Effector memory CD4-positive, alpha-beta T cell (primary cell): ENCODE results near the gene WDR41.
"Not testable (repeated sequence)": the region's sequence is repeated elsewhere in the genome, so short reads cannot be mapped to it uniquely, and the experiment has no call there.

Source experiments
- DNase-seq, 3 donors: peaks; one replicate each; pipeline ENCODE4 v3.0.0-alpha.2; 2020
- H3K27ac ChIP-seq: 2 replicates; pipeline ENCODE4 v1.7.0; 2013; ENCODE audit warnings: mild to moderate bottlenecking, low read length, moderate library complexity; ENCODE audit not compliant: insufficient read depth, poor library complexity, severe bottlenecking
- H3K27me3 ChIP-seq: replicated peaks from 2 replicates; pipeline ENCODE4 v1.7.0; 2013; ENCODE audit warnings: mild to moderate bottlenecking, low read length; ENCODE audit not compliant: insufficient read depth, control insufficient read depth, poor library complexity, severe bottlenecking
- H3K36me3 ChIP-seq: 2 replicates; pipeline ENCODE4 v1.7.0; 2013; ENCODE audit warnings: mild to moderate bottlenecking, low read length, moderate library complexity; ENCODE audit not compliant: control insufficient read depth, insufficient read depth
- H3K4me1 ChIP-seq: 2 replicates; pipeline ENCODE4 v1.7.0; 2013; ENCODE audit warnings: low read length, mild to moderate bottlenecking; ENCODE audit not compliant: control insufficient read depth, insufficient read depth, poor library complexity, severe bottlenecking
- H3K4me3 ChIP-seq: 2 replicates; pipeline ENCODE4 v1.7.0; 2013; ENCODE audit warnings: low read length, low read depth, mild to moderate bottlenecking; ENCODE audit not compliant: insufficient read depth, poor library complexity, severe bottlenecking
- H3K9me3 ChIP-seq: 2 replicates; pipeline ENCODE4 v1.7.0; 2013; ENCODE audit warnings: mild to moderate bottlenecking, low read length, moderate library complexity; ENCODE audit not compliant: control insufficient read depth
- total RNA-seq, 3 donors: gene quantifications; one replicate each; lab custom pipeline; 2026; lab: John Stamatoyannopoulos, UW

WDR41 gene, protein sequence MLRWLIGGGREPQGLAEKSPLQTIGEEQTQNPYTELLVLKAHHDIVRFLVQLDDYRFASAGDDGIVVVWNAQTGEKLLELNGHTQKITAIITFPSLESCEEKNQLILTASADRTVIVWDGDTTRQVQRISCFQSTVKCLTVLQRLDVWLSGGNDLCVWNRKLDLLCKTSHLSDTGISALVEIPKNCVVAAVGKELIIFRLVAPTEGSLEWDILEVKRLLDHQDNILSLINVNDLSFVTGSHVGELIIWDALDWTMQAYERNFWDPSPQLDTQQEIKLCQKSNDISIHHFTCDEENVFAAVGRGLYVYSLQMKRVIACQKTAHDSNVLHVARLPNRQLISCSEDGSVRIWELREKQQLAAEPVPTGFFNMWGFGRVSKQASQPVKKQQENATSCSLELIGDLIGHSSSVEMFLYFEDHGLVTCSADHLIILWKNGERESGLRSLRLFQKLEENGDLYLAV
- 7.6 to 9.5 (median 9.0) reads per million in 3 donors for total RNA-seq

DNA sequence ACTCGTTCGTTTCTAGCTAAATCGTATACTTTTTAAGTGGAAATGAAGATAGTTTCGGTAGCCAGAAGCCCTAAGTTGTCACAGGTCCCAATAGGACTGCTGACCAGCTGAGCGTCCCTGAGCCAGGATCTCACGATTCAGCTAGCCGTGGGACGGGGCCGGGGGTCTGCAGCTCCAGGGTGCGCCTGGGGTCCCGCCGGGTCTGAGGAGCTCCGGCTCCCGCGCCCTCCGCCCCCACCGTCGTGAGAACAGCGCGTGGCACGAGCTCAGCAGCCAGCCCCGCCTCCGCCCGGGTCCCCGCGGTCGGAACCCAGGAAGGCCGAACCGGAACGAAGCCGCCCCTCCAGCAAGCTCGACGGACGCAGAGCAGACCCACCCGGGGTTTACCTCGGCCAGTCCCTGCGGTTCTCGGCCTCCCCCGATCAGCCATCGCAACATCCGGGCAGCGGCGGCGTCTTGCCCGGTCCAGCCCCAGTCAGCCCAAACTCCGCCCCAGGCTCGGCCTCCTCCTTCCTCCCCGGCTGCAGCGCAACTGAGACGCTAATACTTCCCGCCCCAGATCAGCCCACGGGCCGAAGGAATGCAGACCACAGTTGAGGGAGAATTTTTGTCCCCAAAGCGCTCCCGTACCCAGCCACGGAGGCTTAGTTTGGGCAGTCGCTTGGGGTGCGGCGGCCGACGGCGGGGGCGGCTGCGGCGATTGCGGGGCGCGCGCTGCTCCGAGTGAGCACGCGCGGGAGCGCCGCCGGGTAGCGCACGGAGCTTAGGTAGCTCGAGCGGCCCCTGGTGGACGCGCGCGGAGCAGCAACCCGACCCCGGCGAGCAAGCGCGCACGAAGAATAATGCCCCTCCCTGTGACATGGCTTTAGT lies at the start of gene WDR41:
Gene WDR41, minus strand, starts transcription at position 534 of the 870 bp plus-strand sequence. Its CDS starts 96 bp downstream, at position 438.
- no peaks in the 10 kb centered on the region for H3K4me1 ChIP-seq

DNA sequence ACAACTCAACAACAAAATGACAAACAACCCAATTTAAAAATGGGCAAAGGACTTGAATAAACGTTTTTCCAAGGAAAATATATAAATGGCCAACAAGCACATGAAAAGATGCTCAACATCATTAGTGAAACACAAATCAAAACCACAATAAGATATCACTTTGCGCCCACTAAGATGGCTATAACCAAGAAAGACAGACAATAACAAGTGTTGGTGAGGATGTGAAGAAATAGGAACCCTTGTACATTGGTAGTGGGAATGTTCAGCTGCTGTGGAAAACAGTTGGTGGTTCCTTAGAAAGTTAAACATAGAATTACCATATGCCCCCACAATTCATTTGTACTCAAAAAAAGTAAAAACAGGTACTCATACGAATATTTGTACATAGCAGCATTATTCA lies 39.2 kb upstream of the WDR41 start:
- H3K27me3 ChIP-seq, result no peaks in the 10 kb centered on the region
- no peak for DNase-seq
- no peaks in the 10 kb centered on the region for H3K4me1 ChIP-seq
- no peak overlapping the region for H3K4me3 ChIP-seq
- no peak overlapping the region for H3K27ac ChIP-seq
- H3K9me3 ChIP-seq, result no peaks in the 10 kb centered on the region
- H3K36me3 ChIP-seq, result no peaks in the 10 kb centered on the region

More for the DNA sequence above, at the start of gene WDR41:
- Histone ChIP-seq H3K9me3 (no peaks in the 10 kb centered on the region), H3K27me3 (peaks cover 6% of the 10 kb centered on the region), H3K27ac (peak within 1 kb of the TSS; percentile 69), H3K36me3 (no peaks in the 10 kb centered on the region), H3K4me3 (peak within 1 kb of the TSS; percentile 97)
- DNase-seq, result peak; percentile 56 to 69 (median 63)

DNA sequence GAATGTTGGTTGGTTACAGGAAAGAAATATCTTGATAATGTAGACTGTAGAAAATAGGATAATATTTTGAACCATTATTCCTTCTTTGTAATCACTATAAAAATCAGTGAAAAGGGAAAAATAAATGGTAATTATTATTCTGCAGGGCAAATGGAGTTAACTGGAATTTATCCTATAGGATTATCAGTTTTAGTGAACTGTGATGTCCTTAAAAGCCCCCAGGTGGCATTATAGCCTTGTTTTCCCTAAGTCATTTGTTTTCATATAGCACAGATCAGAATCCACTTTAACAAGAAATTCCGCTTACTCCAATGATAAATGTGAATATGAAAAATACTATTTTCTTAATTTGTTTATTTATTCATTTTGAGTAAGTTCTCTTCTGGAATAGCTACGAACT lies 26.2 kb upstream of the WDR41 start:
- H3K9me3 ChIP-seq, result no peaks in the 10 kb centered on the region
- no peak overlapping the region for H3K27ac ChIP-seq
- no peaks in the 10 kb centered on the region for H3K4me1 ChIP-seq
- no peak overlapping the region for H3K4me3 ChIP-seq
- DNase-seq, result no peak
- H3K36me3 ChIP-seq, result no peaks in the 10 kb centered on the region
- no peaks in the 10 kb centered on the region for H3K27me3 ChIP-seq

DNA sequence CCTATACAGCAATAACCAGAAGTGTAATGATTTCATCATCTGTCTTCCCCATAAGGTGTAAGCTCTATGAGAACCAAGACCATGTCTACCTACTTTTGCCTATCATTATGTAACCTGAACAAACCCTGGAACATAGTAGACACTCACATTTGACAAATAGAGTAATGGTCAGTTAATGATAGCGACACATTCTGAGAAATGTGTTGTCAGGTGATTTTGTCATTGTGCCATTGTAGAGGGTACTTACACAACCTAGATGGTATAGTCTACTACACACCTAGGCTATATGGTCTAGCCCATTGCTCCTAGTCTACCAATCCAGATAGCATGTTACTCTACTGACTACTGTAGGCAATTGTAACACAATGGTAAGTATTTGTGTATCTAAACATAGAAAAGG lies 22.3 kb upstream of the WDR41 start:
- no peak overlapping the region for H3K4me3 ChIP-seq

DNA sequence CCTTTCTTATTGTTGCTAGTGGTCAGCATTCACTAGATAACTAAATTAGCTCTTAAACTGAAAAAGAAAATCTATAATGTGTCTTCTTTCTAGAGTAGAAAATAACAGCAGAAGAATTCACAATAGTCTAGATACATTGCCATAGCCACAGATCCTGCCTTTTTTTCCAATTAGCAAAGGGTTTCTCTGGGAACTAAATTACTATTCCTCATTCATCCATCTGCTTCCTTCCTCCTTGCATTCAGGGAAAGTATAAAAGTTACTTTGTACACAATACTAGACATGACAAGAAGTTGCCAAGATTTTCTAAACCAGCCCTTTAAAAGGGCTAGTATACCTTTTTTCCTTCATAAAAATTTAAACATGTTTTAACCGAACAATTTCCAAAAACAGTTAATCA lies 21.2 kb upstream of the WDR41 start:
- H3K27me3 ChIP-seq, result no peaks in the 10 kb centered on the region
- H3K4me1 ChIP-seq, result no peaks in the 10 kb centered on the region
- no peak overlapping the region for H3K27ac ChIP-seq
- no peaks in the 10 kb centered on the region for H3K9me3 ChIP-seq
- H3K4me3 ChIP-seq, result no peak overlapping the region
- DNase-seq, result no peak
- H3K36me3 ChIP-seq, result no peaks in the 10 kb centered on the region

More for the DNA sequence above, 22.3 kb upstream of the WDR41 start:
- Histone ChIP-seq H3K27me3 (no peaks in the 10 kb centered on the region), H3K4me1 (no peaks in the 10 kb centered on the region), H3K36me3 (no peaks in the 10 kb centered on the region), H3K9me3 (no peaks in the 10 kb centered on the region), H3K27ac (no peak overlapping the region)
- DNase-seq, result no peak

DNA sequence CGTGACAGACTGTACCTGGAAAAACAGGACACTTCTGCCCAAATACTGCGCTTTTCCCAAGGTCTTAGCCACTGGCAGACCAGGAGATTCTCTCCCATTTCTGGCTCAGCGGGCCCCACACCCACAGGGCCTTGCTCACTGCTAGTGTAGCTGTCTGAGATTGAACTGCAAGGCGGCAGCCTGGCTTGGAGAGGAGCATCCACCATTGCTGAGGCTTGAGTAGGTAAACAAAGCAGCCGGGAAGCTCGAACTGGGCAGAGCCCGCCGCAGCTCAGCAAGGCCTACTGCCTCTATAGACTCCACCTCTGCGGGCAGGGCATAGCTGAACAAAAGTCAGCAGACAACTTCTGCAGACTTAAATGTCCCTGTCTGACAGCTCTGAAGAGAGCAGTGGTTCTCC lies 9.0 kb upstream of the WDR41 start:
- not testable (repeated sequence) for H3K36me3 ChIP-seq, H3K4me3 ChIP-seq, H3K9me3 ChIP-seq, H3K27ac ChIP-seq, H3K27me3 ChIP-seq, H3K4me1 ChIP-seq, DNase-seq

DNA sequence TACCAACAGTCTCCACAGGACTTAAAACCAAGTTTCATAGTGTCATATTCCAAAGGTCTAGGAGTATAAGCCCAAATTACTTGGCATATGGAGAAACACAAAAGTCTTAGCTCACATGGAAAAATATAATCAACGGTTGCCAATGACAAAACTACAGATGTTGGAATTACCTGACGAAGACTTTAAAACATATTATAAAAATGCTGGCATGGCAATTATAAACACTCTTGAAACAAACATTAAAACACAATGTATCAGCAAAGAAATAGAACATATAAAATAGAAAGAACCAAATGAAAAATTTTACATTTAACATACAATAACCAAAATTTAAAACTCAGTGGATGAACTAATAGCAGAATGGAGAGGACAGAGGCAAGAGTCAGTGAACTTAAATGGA lies 7.9 kb upstream of the WDR41 start:
- Histone ChIP-seq H3K27me3 (no peaks in the 10 kb centered on the region), H3K27ac (no peak overlapping the region)

DNA sequence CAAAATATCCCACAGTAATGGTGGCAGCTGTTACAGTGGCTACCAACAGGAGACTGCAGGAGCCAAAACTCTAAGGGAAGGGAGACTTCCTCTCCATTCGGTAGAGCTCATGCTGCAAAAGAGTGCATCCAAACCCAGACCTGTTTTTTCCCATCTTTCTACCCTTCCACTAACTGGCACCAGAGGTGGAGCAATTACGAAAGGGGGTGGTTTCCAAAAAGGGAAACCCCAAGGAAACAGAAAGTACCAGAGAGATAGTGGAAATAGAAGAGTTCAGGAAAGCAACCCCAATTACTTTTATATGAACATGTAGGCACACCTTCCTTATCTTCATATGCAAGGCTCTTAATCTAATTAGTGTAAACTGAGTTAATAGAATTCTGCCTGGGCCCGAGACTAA lies 7.3 kb upstream of the WDR41 start:
- Histone ChIP-seq H3K9me3 (no peaks in the 10 kb centered on the region), H3K27me3 (no peaks in the 10 kb centered on the region), H3K4me1 (no peaks in the 10 kb centered on the region), H3K4me3 (no peak overlapping the region), H3K27ac (no peak overlapping the region), H3K36me3 (no peaks in the 10 kb centered on the region)
- DNase-seq, result no peak

More for the DNA sequence above, 7.9 kb upstream of the WDR41 start:
- no peak for DNase-seq
- Histone ChIP-seq H3K4me1 (no peaks in the 10 kb centered on the region), H3K36me3 (no peaks in the 10 kb centered on the region), H3K4me3 (no peak overlapping the region), H3K9me3 (no peaks in the 10 kb centered on the region)

DNA sequence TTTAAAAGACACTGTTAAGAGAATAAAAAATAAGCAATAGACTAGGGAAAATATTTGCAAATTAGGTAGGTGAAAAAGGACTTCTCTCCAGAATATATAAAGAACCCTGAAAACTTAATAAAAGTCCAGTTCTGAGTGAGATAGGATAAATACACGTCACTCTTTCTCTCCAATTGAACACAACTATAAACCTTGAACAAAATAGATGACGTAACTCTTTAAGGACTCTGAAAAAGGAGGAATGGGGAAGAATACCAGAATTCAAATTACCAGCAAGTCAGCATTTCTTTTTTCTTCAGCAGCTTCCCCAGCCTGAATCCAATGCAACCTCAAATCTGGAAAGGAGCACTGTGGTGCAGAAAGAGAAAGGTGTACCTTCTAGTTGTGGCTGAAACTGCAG lies 6.8 kb upstream of the WDR41 start:
- Histone ChIP-seq H3K27ac (no peak overlapping the region), H3K4me3 (no peak overlapping the region), H3K36me3 (no peaks in the 10 kb centered on the region), H3K27me3 (peaks cover 1% of the 10 kb centered on the region), H3K9me3 (no peaks in the 10 kb centered on the region), H3K4me1 (no peaks in the 10 kb centered on the region)
- DNase-seq, result no peak

DNA sequence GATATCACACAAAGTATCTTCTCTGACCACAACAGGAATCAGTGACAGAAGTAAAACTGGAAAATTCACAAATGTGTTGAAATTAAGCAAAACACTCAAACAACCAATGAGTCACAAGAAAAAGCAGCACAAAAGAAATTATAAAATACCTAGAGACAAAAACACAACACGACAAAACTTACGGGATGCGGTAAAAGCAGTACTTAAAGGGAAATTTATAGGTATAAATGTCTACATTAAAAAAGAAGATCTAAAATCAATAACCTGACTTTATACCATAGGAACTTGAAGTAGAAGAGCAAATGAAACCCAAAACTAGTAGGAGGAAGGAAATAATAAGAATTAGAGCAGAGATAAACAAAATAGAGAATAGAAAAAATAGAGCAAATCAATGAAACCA lies 2.8 kb upstream of the WDR41 start:
- H3K9me3 ChIP-seq, result no peaks in the 10 kb centered on the region
- H3K27me3 ChIP-seq, result peaks cover 6% of the 10 kb centered on the region
- H3K4me1 ChIP-seq, result no peaks in the 10 kb centered on the region
- no peak overlapping the region for H3K4me3 ChIP-seq
- no peaks in the 10 kb centered on the region for H3K36me3 ChIP-seq
- no peak overlapping the region for H3K27ac ChIP-seq
- DNase-seq, result no peak
